Activated CD4-positive, alpha-beta T cell treated with anti-CD3 and anti-CD28 coated beads for 1 hour (primary cell): ENCODE data around the gene RRP9.
"Not testable (repeated sequence)": the region's sequence is repeated elsewhere in the genome, so short reads cannot be mapped to it uniquely, and the experiment has no call there.

Source experiments
- DNase-seq: peaks from one replicate; pipeline ENCODE4 v3.0.0-alpha.2; 2020

RRP9 gene

GRCh38 chr3:51937014-51937413 lies 4.7 kb downstream of the RRP9 start:
- no peak for DNase-seq

- no peak for DNase-seq
Measured at GRCh38 chr3:51935886-51936755, 5.6 kb downstream of the RRP9 start.

- DNase-seq: no peak
Measured at GRCh38 chr3:51934991-51935885, 6.5 kb downstream of the RRP9 start.

GRCh38 chr3:51934139-51934850 lies 7.4 kb downstream of the RRP9 start:
- DNase-seq: no peak

GRCh38 chr3:51933471-51934138 lies 8.1 kb downstream of the RRP9 start:
- DNase-seq: no peak

- DNase-seq: no peak
Measured at GRCh38 chr3:51932471-51933370, 9.0 kb downstream of the RRP9 start.

GRCh38 chr3:51931756-51932155 lies 9.9 kb downstream of the RRP9 start:
- DNase-seq: no peak

- no peak for DNase-seq
Measured at GRCh38 chr3:51930439-51930838, 11.3 kb downstream of the RRP9 start.

- DNase-seq: no peak
Measured at GRCh38 chr3:51929420-51930003, 12.2 kb downstream of the RRP9 start.

- not testable (repeated sequence) for DNase-seq
Measured at GRCh38 chr3:51928981-51929380, 12.7 kb downstream of the RRP9 start.

- DNase-seq: no peak
Measured at GRCh38 chr3:51928438-51928837, 13.3 kb downstream of the RRP9 start.

- no peak for DNase-seq
Measured at GRCh38 chr3:51927061-51927977, 14.4 kb downstream of the RRP9 start.

- no peak for DNase-seq
Measured at GRCh38 chr3:51921081-51921578, 20.6 kb downstream of the RRP9 start.

- no peak for DNase-seq
Measured at GRCh38 chr3:51916418-51916817, 25.3 kb downstream of the RRP9 start.

GRCh38 chr3:51908026-51908425 lies 33.7 kb downstream of the RRP9 start:
- no peak for DNase-seq

GRCh38 chr3:51904034-51904823 lies 37.5 kb downstream of the RRP9 start:
- no peak for DNase-seq

- not testable (repeated sequence) for DNase-seq
Measured at GRCh38 chr3:51902361-51902760, 39.3 kb downstream of the RRP9 start.

- DNase-seq: not testable (repeated sequence)
Measured at GRCh38 chr3:51900043-51900442, 41.7 kb downstream of the RRP9 start.

GRCh38 chr3:51897391-51897790 lies 44.3 kb downstream of the RRP9 start:
- DNase-seq: no peak
